Stimulated activated CD4-positive, alpha-beta T cell treated with anti-CD3 and anti-CD28 coated beads, Interleukin-15, amount 100 ng/mL, for 1 hour (primary cell): ENCODE measurements around the gene SLC4A9.

Experiments used
- DNase-seq, 2 donors: peaks; one replicate each; pipeline ENCODE4 v3.0.0-alpha.2; 2020; ENCODE audit warnings: low read depth in 1 of 2, low spot score in 1 of 2

SLC4A9 gene

GRCh38 chr5:140360681-140361479 lies 886 bp downstream of the SLC4A9 start:
- DNase-seq, result no peak

DNA sequence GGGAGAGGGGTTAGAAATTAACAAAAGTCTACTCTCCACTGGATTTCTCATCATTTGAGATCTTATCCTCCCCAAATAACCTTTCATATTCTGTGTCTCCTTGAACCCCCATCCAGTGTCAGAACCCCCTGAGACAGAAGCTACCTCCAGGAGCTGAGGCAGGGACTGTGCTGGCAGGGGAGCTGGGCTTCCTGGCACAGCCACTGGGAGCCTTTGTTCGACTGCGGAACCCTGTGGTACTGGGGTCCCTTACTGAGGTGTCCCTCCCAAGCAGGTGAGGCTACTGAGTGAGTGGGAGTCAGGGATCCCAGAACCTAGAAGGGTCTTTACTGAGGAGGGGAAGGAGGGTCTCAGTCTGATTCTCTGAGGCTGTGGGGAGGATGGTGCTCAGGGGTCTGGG lies 1.9 kb downstream of the SLC4A9 start:
- DNase-seq, result no peak

- no peak for DNase-seq
These were observed 2.3 kb downstream of the SLC4A9 start for GRCh38 chr5:140362311-140362710.

GRCh38 chr5:140362875-140363630 lies 3.1 kb downstream of the SLC4A9 start:
- DNase-seq, result peak; percentile 63 to 80

- DNase-seq, result no peak
These were observed 3.9 kb downstream of the SLC4A9 start for GRCh38 chr5:140363631-140364471.

DNA sequence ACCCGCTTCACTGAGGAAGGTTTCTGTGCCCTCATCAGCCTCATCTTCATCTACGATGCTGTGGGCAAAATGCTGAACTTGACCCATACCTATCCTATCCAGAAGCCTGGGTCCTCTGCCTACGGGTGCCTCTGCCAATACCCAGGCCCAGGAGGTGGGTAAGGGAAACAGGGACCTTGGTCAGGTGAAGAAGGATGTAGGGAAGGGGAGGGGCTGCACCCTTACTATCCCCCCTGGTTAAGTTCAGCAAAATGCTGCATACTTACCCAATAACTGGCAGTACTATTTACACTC lies 4.4 kb downstream of the SLC4A9 start:
- DNase-seq, result no peak

- DNase-seq, result no peak
These were observed 5.3 kb downstream of the SLC4A9 start for GRCh38 chr5:140365282-140365681.

DNA sequence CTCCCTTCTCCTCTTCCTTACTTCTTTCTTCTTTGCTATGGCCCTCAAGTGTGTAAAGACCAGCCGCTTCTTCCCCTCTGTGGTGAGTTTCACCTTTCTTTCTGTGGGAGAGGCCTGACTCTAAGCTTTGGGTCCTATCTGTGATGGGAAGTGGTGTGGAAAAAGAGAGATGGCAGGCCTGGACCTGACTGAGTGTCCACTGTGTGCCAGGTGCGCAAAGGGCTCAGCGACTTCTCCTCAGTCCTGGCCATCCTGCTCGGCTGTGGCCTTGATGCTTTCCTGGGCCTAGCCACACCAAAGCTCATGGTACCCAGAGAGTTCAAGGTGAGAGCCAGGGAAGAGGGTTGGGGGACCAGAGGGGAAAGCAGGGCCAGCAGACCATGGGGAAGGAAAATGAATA lies 5.9 kb downstream of the SLC4A9 start:
- no peak for DNase-seq

- no peak for DNase-seq
These were observed 6.7 kb downstream of the SLC4A9 start for GRCh38 chr5:140366589-140367255.

GRCh38 chr5:140367256-140368013 lies 7.4 kb downstream of the SLC4A9 start:
- no peak for DNase-seq

GRCh38 chr5:140371356-140372151 lies 11.6 kb downstream of the SLC4A9 start:
- DNase-seq, result no peak

DNA sequence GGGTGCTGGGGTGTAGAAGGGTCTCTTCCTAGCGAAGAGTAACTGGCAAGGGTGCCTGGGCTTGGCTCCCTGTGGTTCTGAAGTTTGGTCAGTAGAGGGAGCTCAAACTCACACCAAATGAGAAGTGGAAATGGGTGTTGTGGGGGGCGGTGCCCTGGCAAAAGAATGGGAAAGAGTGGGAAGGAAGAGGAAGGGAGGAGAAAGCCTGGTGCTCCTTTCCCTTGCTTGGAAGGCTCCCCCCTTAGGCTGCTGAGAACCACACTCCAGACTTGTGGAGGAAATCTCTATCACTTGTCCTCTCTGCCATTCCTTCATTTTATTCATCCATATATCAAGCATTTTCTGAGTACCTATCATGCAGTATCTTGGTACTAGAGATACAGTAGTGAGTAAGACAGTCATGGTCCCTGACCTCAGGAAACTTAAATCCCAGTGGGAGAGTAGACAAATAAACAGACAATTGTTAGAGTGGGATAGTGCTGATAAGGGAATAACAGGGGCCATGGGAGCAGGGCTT lies 13.0 kb downstream of the SLC4A9 start:
- DNase-seq, result peak in 1 of 2 donors; percentile 5

DNA sequence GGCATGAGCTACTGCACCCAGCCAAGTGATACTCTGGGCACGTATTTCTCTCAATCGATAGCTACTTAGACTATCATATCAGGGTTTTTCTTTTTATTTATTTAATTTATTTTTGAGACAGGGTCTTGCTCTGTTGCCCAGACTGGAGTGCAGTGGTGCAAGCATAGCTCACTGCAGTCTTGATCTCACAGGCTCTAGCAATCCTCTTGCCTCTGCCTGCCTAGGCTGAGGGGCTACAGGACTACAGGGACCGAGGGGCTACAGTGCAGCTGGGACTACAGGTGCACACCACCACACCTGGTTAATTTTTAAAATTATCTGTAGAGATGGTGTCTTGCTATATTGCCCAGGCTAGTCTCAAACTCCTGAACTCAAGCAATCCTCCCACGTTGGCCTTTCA lies 21.4 kb downstream of the SLC4A9 start:
- DNase-seq, result no peak

DNA sequence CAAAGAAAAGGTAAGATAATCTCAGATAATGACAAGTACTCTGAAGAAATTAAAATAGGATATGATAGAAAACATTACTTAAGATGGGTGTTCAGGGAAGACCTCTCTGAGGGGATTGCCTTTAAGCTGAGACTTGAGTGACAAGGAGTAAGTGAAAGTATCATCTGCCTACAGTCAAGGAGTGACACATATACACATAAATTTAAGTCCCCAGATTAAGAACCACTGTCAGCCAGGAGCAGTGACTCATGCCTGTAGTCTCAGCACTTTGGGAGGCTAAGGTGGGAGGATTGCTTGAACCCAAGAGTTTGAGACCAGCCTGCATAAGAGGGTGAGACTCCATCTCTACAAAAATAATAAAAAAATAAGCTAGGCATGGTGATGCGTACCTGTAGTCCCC lies 22.0 kb downstream of the SLC4A9 start:
- no peak for DNase-seq

GRCh38 chr5:140382866-140383265 lies 22.9 kb downstream of the SLC4A9 start:
- no peak for DNase-seq

DNA sequence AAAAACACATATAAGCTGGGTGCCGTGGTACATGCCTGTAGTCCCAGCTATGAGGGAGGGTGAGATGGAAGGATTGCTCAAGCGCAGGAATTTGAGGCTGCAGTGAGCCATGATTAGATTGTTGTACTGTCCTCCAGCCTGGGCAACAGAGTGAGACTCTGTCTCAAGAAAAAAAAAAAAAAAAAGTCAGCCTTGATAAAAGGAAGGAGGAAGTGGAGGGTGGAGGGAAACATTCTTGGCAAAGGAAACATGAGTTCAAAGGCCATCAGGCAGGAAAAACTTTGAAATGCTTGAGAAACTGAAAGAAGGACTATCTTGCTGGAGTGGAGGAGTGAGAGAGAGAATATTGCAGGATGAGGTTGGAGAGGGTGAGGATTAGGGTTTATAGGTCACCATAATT lies 23.3 kb downstream of the SLC4A9 start:
- DNase-seq, result no peak

- DNase-seq, result no peak
These were observed 28.1 kb downstream of the SLC4A9 start for GRCh38 chr5:140388052-140388451.

- DNase-seq, result no peak
These were observed 31.3 kb downstream of the SLC4A9 start for GRCh38 chr5:140391312-140391711.

- no peak for DNase-seq
These were observed 31.7 kb downstream of the SLC4A9 start for GRCh38 chr5:140391732-140392131.

DNA sequence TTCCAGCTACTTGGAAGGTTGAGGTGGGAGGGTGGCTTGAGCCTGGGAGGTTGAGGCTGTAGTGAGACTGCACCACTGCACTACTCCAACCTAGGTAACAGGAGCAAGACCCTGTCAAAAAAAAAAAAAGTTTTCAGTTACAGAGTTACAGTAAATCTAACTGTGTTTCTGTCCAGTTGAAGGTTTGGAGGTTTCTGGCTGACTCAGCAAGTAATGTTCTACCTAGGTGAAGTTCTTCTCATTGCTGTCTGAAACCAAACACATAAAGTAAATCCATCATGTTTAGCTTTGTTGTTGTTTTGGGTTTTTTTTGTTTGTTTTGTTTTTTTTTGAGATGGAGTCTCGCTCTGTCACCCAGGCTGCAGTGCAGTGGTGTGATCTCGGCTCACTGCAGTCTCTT lies 33.7 kb downstream of the SLC4A9 start:
- DNase-seq, result no peak
